Activated CD4-positive, alpha-beta T cell treated with anti-CD3 and anti-CD28 coated beads, Interleukin-2, amount 50 U/mL, for 1 hour (primary cell): ENCODE measurements around the gene DUS1L.

Experiments used
- DNase-seq: peaks from one replicate; pipeline ENCODE4 v3.0.0-alpha.2; 2020

Gene DUS1L

GRCh38 chr17:82022310-82022980 lies 43.2 kb downstream of the DUS1L start, which contains the start of gene CENPX:
Gene CENPX, minus strand, starts transcription at chr17:82022878. Its CDS starts 17 bp downstream, at chr17:82022861.
- DNase-seq: no peak

DNA sequence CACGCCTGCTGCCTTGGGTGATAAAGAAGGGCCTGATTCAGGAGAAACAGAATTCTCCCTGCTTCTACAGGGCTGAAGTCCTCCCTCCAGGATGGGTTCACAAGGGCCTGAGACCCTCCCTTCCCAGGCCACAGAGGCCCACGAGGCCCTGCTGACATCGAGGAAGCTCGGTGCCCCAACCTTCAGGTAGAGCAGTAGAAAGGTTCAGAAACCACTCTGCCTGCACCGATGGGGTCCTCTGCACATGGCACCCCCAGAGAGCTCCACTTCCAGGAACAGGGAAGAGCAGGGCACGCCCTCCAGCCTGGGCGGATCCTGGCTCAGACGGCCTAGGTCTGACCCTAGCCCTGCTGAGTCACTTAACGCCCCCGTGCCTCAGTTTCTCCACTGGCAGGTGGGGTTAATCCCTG lies 43.7 kb downstream of the DUS1L start:
- no peak for DNase-seq

DNA sequence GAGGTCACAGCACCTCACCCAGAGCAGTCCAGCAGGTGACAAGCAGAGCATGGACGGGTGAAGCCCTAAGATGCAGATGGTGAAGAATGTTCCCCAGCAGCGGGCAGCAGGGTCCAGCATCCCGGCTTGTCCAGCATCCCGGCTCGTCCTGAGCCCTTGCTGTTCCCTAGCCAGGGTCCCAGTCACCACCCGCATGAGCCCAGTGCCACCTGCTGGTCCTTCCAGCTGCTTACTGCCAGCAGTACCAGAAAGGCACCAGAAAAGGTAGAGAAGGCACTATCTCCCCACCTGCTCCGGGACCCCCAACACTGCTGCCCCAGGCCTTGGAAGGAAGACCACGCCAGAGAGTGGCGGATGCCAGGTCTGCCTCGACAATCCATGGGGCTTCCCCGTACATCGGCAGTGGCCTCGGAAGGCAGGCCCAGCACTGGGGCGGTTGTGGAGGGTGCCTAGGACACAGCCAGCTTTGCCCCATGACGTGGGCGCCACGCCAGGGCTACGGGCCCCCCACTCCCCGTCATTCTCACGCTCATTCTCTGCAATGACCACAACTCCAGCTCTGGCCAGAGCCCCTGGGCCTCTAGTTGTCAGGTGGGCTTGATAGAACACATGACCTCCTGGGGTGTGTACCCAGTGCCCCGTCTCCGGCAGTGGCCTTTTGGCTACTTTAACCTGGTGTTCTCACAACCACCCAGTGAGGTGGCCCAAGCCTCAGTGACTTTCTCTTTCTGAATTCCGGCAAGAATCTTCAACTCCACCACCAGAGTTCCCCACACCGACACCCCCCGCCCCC lies 44.3 kb downstream of the DUS1L start:
- peak; percentile 60 for DNase-seq

DNA sequence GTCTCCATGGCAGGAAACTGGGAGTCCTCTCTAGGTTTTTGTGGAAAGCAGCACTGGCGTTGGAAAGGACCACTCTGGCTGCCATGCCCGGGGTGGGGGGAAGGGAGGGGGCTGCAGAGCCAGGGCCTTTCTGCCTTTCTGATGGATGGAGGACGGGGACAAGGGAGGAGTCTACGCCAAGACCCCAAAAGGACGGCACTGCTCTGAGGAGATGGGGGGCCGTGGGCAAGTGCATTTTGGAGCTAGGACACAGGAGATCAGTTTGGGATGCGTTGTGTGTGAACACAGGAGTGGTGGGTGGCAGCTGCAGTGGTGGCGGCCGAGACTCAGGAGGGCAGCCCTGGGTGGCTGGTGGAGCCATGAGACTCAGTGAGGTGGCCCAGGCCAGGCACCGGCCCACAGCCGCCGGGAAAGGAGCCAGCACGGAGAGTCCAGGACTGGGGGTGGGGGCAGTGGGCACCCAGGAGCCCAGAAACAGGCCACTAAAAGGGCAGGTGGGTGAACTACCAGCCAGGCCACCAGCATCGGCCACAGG lies 45.0 kb downstream of the DUS1L start:
- no peak for DNase-seq

DNA sequence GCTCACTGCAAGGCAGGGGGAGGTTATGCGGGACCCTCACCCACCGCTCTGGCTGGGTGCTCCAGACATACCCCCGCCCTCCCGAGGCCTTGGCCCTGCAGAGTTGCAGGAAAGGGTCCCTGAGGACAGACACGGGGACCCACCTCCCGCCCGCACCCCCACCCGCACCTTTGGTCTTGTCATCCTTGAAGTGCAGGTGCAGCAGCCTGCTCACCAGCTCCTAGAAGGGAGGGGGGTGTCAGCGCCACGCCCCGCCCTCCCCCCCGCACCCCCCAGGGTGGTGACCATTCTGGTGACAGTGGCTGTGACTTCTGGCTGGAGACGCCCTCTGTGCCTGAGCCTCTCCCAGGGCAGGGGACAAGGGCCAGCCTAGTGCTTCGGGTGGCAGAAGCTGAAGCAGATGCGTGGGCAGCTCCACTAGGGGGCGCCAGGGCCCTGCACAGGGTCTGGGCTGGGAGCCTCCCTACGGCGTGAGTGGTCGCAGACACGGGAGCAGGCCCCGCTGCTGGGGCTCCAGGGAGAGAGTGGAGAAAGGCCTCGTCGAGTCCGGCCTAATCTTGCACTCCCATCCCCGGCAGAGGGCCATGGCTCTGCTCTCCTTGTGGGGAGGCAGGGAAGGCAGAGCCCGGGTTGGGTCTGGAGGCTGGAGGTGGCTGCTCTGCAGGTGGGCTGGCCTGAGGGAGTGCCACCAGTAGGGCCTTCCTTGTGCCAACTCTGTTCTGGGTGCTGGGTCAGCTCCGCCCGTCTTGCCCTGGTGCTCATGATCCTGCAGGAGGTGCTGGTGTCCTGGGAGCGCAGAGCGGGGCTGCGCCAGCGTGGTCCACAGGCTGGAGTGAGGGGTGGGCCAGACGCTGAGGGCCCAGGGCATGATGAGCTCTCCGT lies 45.7 kb downstream of the DUS1L start:
- peak; percentile 60 for DNase-seq

DNA sequence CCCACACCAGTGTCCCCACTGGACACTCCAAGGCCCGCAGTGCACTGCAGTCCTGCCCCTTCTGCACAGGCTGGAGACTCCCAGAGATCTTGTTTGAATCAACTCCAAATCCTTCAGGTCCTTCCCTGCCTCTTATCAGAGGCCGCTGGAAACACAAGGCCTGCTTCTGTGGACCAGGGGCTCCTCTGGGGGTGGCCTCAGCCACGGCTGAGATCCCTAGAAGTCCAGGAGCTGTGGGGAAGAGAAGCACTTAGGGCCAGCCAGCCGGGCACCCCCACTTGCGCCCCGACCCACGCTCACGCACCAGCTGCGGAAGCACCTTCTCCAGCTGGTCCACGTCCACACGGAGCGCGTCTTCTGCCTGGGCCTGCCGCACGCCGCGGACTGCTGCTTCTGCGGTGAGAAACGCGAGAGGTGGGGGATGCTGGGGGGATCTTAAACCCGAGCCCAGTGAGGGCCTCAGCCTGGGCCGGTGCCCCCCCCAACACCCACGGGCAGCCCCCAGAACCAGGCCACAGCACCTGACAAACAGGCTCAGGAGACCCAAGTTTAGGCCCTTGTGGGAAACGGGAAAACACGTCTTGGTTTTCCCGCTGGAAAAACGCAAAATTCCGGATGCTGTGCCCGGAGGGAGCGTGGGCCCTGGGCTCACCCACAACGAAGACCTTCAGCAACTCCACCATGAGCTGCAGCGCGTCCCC lies 46.5 kb downstream of the DUS1L start:
- DNase-seq: no peak

- DNase-seq: no peak
Observed at GRCh38 chr17:82018152-82018988, 47.2 kb downstream of the DUS1L start.

DNA sequence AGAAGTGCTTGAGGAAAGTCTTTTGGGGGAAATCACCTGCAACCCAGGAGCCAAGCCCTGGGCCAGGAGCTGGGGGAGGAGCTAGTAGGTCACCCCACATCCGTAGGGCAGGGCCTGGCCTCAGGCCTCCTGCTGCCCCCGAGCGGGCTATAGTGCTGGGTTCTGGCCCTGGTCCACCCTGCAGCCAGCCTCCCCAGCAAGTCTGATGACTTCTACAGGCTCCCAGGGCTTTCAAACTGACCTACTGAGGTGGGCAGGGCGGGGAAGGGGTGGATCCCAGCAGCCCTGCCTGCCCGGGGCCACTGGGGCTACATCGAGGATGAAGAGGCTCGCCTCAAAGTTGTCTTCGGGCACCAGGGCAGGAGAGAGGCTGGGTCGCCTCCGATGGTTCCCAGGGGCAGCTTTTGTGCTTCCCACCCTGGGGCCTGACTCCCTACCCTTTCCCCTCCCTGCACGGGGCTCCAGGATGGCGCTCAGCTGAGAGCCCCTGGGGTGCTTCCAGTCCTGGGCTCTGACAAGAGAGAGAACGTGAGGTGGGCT lies 47.9 kb downstream of the DUS1L start:
- DNase-seq: no peak

GRCh38 chr17:82016875-82017459 lies 48.6 kb downstream of the DUS1L start:
- DNase-seq: no peak

GRCh38 chr17:82016061-82016874 lies 49.3 kb downstream of the DUS1L start:
- no peak for DNase-seq

GRCh38 chr17:82015311-82015971 lies 50.2 kb downstream of the DUS1L start:
- no peak for DNase-seq

DNA sequence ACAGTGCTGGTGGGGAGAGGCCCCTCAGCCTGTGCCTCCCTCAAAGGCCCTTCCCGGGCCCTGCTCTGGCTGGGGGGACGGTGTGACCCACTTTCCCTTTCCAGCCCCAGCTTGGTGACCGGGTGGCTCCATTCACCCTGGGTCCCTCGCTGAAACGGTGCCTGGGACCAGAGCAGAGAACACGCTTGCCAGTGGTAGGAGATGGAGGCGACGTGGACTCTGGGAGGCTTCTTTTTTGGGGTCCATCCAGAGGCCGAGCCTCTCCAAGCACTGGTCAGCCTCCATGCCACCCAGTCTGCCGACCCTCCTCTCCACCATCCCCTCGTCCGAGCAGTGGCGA lies 50.7 kb downstream of the DUS1L start:
- DNase-seq: no peak

- DNase-seq: no peak
Observed at GRCh38 chr17:82014432-82014831, 51.2 kb downstream of the DUS1L start.

DNA sequence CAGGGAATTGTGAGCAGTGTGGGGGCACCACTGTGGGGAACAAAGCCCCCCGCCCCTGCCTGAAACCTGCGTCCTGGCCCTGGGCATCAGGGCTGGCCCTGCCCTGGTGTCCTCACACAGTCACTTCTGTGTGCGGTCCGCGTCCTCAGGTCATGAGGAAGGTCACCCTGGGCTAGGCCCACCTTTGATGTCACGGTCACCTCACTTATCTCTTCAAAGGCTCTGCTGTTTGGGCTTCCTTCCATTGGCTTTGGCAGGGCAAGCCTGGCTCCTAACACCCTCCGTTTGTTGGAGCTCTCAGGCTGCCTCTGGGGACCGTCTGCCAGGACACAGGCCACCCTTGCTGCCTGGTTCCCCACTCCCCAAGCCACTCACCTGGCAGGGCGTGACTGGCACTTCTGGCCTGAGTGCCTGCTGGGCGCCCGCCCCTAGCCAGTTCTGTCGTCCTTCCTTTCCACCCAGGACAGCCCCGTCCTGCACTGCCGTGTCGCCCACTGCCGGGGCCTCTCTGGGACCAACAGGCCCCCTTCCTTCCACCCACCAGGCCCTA lies 51.8 kb downstream of the DUS1L start:
- DNase-seq: no peak

- no peak for DNase-seq
Observed at GRCh38 chr17:82013341-82013740, 52.3 kb downstream of the DUS1L start.

DNA sequence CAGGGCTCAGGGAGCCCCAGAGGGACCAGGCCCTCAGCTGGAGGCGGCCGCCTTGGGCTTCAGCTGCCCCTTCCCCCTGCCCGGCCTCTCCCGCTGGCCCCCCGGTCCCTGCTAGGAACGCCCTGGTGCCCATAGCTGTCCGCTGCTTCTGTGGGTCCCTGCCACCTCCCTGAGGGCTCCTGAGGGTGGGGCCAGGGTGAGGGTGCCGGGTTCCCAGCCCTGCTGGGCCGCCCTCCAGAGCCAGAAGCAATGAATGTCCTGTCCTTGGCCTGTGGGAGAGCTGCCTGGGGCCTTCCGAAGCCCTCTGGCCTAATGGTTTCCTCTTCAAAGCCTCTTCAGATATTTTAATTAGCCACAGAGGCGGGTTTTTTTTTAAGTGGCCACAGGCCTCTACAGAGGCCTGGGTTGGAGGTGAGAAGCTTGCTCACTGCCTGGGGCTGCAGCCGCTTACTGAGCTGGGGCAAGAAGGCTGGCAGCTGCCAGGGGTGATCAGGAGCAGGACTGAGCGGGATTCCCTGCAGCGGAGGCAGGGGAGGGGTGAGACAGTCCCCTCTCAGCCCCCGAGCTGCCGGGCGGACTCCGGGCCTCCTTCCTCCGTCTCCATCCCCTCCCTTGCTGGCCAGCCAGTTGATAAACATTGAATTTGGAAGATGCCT lies 52.8 kb downstream of the DUS1L start:
- DNase-seq: no peak

DNA sequence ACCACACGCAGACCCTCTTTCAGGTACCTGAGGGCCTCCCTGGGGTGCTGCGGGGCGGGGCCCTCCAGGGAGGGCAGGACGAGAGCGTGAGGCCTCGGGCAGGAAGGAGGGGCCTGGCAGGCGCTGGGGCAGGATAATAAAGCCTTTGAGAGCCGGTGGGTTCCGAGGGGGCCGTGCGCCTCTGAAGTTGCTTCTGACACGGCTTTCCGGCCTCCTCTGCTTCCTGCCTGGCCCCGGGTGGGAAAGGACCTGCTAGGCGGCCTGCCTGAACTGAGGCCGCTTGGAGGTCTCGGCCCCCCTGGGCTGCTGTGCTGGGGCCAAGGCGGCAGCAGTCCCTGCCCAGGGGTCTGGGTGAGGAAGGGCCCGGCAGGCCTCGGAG lies 53.4 kb downstream of the DUS1L start:
- DNase-seq: no peak

GRCh38 chr17:82011617-82012187 lies 53.9 kb downstream of the DUS1L start:
- no peak for DNase-seq
